ENCODE results near the gene CLIP4.

The CLIP4 gene

GRCh38 chr2:29124504-29124903 lies 9.3 kb downstream of the CLIP4 start:
- Histone ChIP-seq H3K9me3 (ENCODE audit: control insufficient read depth, insufficient read depth, low read length) (no peaks in the 10 kb centered on the region), H3F3A (ENCODE audit: control insufficient read depth, insufficient read depth) (no peaks in the 10 kb centered on the region), H3K4me1 (ENCODE audit: control insufficient read depth, low read length) (no peaks in the 10 kb centered on the region), H3K36me3 (ENCODE audit: control insufficient read depth, low read length) (no peaks in the 10 kb centered on the region), H3K27me3 (ENCODE audit: control insufficient read depth, low read length) (peaks cover 15% of the 10 kb centered on the region; the same call in 1 of the 2 replicates), H4K20me1 (ENCODE audit: control insufficient read depth, insufficient read depth, low read depth, low read length) (no peaks in the 10 kb centered on the region), H3K4me2 (ENCODE audit: low read length) (no peak overlapping the region), H3K79me2 (ENCODE audit: control insufficient read depth, low read length) (no peaks in the 10 kb centered on the region), H3K27ac (ENCODE audit: low read depth, low read length) (no peak overlapping the region), H3K9me2 (replicated peaks; ENCODE audit: control insufficient read depth, low read length) (no peaks in the 10 kb centered on the region), H3K4me3 (ENCODE audit: low read length) (no peak overlapping the region)
- TF ChIP-seq EZH2phosphoT487 (IDR thresholded peaks at IDR 0.05; ENCODE audit: borderline replicate concordance, low read length): no peak
- TF ChIP-seq, protein P1, sequence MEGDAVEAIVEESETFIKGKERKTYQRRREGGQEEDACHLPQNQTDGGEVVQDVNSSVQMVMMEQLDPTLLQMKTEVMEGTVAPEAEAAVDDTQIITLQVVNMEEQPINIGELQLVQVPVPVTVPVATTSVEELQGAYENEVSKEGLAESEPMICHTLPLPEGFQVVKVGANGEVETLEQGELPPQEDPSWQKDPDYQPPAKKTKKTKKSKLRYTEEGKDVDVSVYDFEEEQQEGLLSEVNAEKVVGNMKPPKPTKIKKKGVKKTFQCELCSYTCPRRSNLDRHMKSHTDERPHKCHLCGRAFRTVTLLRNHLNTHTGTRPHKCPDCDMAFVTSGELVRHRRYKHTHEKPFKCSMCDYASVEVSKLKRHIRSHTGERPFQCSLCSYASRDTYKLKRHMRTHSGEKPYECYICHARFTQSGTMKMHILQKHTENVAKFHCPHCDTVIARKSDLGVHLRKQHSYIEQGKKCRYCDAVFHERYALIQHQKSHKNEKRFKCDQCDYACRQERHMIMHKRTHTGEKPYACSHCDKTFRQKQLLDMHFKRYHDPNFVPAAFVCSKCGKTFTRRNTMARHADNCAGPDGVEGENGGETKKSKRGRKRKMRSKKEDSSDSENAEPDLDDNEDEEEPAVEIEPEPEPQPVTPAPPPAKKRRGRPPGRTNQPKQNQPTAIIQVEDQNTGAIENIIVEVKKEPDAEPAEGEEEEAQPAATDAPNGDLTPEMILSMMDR (IDR thresholded peaks at IDR 0.05; ENCODE audit: low read depth, low read length, poor library complexity, severe bottlenecking): no peak

DNA sequence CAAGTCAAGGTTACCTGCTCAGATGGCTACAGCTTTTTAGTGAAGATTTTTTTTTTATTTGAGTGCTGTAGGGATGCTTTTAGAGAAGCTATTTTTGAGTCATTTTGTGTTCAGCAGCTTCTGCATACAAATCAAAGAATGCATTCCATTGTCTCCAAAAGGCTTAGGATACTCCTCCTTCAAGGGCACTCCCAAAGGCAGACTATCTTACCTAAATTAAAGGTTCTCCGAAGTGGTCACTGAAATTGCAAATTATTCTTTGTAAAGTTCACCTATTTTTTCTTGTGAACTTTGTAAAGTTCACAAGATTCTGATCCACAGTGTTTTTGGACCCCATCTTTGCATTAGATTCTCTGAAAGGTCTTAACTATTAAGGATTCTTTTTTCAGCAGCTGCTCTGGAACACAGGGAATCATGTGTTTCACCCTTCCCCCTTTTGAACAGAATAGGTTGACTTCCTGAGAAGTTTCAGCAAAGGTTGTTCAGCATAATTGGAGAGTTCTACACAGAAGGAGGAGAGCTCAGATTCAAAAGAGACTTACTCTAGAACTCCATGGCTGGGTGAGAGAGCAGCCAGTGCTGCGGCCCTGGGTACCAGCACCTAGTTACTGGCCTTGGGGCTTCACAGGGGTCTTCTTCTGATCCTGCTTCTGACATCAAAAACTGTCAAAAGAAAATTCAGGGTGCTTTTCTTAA lies 14.5 kb downstream of the CLIP4 start:
- H3K27ac ChIP-seq (ENCODE audit: low read depth, low read length): no peak overlapping the region
- H3K4me2 ChIP-seq (ENCODE audit: low read length): no peak overlapping the region
- H3K27me3 ChIP-seq (ENCODE audit: control insufficient read depth, low read length): peaks cover 26% of the 10 kb centered on the region
- no peaks in the 10 kb centered on the region for H3K4me1 ChIP-seq (ENCODE audit: control insufficient read depth, low read length)
- H3F3A ChIP-seq (ENCODE audit: control insufficient read depth, insufficient read depth): no peaks in the 10 kb centered on the region
- no peaks in the 10 kb centered on the region for H4K20me1 ChIP-seq (ENCODE audit: control insufficient read depth, insufficient read depth, low read depth, low read length)
- H3K9me2 ChIP-seq (replicated peaks; ENCODE audit: control insufficient read depth, low read length): no peaks in the 10 kb centered on the region
- no peaks in the 10 kb centered on the region for H3K36me3 ChIP-seq (ENCODE audit: control insufficient read depth, low read length)
- TF ChIP-seq EZH2phosphoT487 (IDR thresholded peaks at IDR 0.05; ENCODE audit: borderline replicate concordance, low read length): no peak
- TF ChIP-seq, protein P1 (IDR thresholded peaks at IDR 0.05; ENCODE audit: low read depth, low read length, poor library complexity, severe bottlenecking): no peak
- no peaks in the 10 kb centered on the region for H3K79me2 ChIP-seq (ENCODE audit: control insufficient read depth, low read length)
- no peaks in the 10 kb centered on the region for H3K9me3 ChIP-seq (ENCODE audit: control insufficient read depth, insufficient read depth, low read length)
- H3K4me3 ChIP-seq (ENCODE audit: low read length): no peak overlapping the region

- Histone ChIP-seq H3K27me3 (ENCODE audit: control insufficient read depth, low read length) (peaks cover 28% of the 10 kb centered on the region), H3K9me3 (ENCODE audit: control insufficient read depth, insufficient read depth, low read length) (no peaks in the 10 kb centered on the region), H3K36me3 (ENCODE audit: control insufficient read depth, low read length) (no peaks in the 10 kb centered on the region), H3K4me1 (ENCODE audit: control insufficient read depth, low read length) (no peaks in the 10 kb centered on the region), H3K27ac (ENCODE audit: low read depth, low read length) (no peak overlapping the region), H3K4me3 (ENCODE audit: low read length) (no peak overlapping the region), H3F3A (ENCODE audit: control insufficient read depth, insufficient read depth) (no peaks in the 10 kb centered on the region), H3K79me2 (ENCODE audit: control insufficient read depth, low read length) (no peaks in the 10 kb centered on the region), H3K9me2 (replicated peaks; ENCODE audit: control insufficient read depth, low read length) (no peaks in the 10 kb centered on the region), H4K20me1 (ENCODE audit: control insufficient read depth, insufficient read depth, low read depth, low read length) (no peaks in the 10 kb centered on the region), H3K4me2 (ENCODE audit: low read length) (no peak overlapping the region)
- TF ChIP-seq, protein P1 (IDR thresholded peaks at IDR 0.05; ENCODE audit: low read depth, low read length, poor library complexity, severe bottlenecking): no peak
- no peak for TF ChIP-seq EZH2phosphoT487 (IDR thresholded peaks at IDR 0.05; ENCODE audit: borderline replicate concordance, low read length)
Measured at GRCh38 chr2:29130295-29130694, 15.1 kb downstream of the CLIP4 start.
